ENCODE results near the gene KCNG4. TPM values are rescaled to one million over a fixed set of nuclear protein-coding genes. Genes with fewer than 3 reads are reported as not detected.

Gene KCNG4
- total and polyA plus RNA-seq, 11 donors = not detected

DNA sequence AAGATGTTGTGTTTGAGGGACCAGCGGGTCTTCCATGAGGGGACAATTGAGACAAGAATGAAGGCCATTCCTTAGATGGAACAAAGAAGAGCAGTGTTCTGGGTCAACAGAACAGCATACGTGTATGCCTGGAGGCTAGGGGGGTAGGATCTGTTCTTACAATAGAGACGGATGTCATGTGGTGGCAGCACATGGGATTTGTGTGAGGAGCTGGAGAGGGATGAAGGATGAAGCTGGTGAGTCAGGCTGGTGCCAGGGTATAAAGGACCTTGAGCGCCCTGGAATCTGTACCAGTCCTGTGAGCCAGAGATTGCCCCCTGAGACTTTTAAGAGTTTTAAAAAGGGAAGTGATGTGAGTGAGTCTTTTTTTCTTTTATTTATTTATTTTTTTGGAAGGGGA lies 32.1 kb upstream of the KCNG4 start:
- no peak for DNase-seq
- Histone ChIP-seq H3K27me3 (peaks cover 0 to 21% (median 0%) of the 10 kb centered on the region in 9 donors), H3K27ac (no peak overlapping the region), H3K36me3 (no peaks in the 10 kb centered on the region), H3K4me1 (no peaks in the 10 kb centered on the region), H3K4me3 (no peak overlapping the region), H3K9me3 (no peaks in the 10 kb centered on the region)
- ATAC-seq = no peak
- TF ChIP-seq, protein P1, sequence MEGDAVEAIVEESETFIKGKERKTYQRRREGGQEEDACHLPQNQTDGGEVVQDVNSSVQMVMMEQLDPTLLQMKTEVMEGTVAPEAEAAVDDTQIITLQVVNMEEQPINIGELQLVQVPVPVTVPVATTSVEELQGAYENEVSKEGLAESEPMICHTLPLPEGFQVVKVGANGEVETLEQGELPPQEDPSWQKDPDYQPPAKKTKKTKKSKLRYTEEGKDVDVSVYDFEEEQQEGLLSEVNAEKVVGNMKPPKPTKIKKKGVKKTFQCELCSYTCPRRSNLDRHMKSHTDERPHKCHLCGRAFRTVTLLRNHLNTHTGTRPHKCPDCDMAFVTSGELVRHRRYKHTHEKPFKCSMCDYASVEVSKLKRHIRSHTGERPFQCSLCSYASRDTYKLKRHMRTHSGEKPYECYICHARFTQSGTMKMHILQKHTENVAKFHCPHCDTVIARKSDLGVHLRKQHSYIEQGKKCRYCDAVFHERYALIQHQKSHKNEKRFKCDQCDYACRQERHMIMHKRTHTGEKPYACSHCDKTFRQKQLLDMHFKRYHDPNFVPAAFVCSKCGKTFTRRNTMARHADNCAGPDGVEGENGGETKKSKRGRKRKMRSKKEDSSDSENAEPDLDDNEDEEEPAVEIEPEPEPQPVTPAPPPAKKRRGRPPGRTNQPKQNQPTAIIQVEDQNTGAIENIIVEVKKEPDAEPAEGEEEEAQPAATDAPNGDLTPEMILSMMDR (IDR thresholded peaks at IDR 0.05) = no peak
- TF ChIP-seq POLR2A (IDR thresholded peaks at IDR 0.05) = no peak
- WGBS, 4 donors = 68 to 75% (median 70%) methylated on average over 4 of the region's 4 CpGs
- intact Hi-C loops (cut with DNase I) = loop anchor here in 1 of 10 donors (2.0 kb wide), 1 partner anchor 213 kb away; no protein-coding TSS in a partner anchor

DNA sequence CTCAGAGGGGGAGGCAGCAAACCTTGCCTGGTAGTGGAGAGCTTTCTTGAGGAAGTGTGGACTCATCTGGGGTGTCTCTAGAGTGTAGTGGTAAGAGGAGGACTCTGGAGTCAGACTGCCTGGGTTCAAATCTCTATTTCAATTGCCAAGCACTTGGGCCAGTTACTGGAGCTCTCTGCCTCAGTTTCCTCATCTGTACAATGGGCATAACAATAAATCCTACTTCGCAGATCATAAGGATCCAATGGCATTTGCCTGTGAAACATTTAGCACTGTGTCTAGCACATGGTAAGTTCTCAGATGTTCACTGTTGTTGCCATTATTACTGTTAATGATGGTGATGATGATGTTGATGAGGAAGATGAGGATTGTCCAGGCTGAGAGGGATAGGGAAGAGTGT lies 31.2 kb upstream of the KCNG4 start:
- Histone ChIP-seq H3K36me3 (no peaks in the 10 kb centered on the region), H3K27me3 (peaks cover 0 to 16% (median 0%) of the 10 kb centered on the region in 9 donors), H3K4me3 (no peak overlapping the region), H3K4me1 (no peaks in the 10 kb centered on the region), H3K27ac (no peak overlapping the region), H3K9me3 (no peaks in the 10 kb centered on the region)
- no peak for ATAC-seq
- no peak for DNase-seq
- WGBS, 4 donors = 57 to 82% (median 75%) methylated on average over 1 of the region's 1 CpG
- TF ChIP-seq POLR2A (IDR thresholded peaks at IDR 0.05) = no peak
- TF ChIP-seq, protein P1 (IDR thresholded peaks at IDR 0.05) = no peak
- intact Hi-C loops (cut with DNase I) = no loop called here

DNA sequence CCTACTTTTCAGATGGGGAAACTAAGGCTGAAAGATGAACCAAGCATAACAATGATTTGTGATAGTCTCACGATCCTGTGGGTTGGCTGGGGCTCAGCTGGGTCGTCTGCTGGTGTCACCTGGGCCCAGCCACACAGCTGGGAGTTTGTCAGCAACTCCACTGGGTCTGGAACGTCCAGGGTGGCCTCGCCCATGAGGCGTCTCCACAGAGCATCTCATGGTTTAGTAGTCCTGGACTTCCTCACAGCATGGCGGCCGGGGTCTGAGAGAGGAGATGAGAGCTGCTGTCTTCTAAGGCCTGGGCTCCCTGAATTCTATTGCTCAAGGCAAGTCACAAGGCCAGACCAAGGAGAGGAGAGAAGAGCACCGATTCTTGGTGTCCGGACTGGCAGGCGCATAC lies 30.7 kb upstream of the KCNG4 start:
- no peak for DNase-seq
- TF ChIP-seq, protein P1 (IDR thresholded peaks at IDR 0.05) = no peak
- TF ChIP-seq POLR2A (IDR thresholded peaks at IDR 0.05) = no peak
- H3K4me1 ChIP-seq = no peaks in the 10 kb centered on the region
- no peak overlapping the region for H3K4me3 ChIP-seq
- no peaks in the 10 kb centered on the region for H3K9me3 ChIP-seq
- H3K27ac ChIP-seq = no peak overlapping the region
- H3K36me3 ChIP-seq = no peaks in the 10 kb centered on the region
- intact Hi-C loops (cut with DNase I) = no loop called here
- ATAC-seq = no peak
- WGBS, 4 donors = 73 to 85% (median 84%) methylated on average over 10 of the region's 10 CpGs
- H3K27me3 ChIP-seq = peaks cover 0 to 16% (median 0%) of the 10 kb centered on the region in 9 donors

DNA sequence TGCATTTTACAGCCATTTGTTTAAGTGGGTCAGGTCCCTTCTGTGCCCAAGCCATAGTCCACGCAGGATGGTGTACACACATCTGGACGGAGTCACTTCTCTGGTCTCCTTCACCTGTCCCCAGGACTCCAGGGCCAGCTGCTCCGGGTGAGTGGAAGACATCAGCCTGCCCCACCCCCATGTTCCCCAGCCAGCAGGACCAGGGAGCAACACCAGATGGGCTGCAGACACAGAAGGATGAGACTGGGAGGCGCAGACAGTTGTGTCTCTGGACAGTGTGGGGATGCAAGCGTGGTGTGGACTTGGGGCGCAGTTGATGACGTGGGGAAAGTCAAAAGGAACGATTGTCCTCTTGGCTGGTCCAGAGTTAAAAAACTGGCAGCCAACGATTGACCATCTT lies 30.3 kb upstream of the KCNG4 start:
- no peak for TF ChIP-seq POLR2A (IDR thresholded peaks at IDR 0.05)
- TF ChIP-seq, protein P1 (IDR thresholded peaks at IDR 0.05) = no peak
- Histone ChIP-seq H3K27ac (no peak overlapping the region), H3K4me3 (no peak overlapping the region), H3K36me3 (no peaks in the 10 kb centered on the region), H3K4me1 (no peaks in the 10 kb centered on the region), H3K9me3 (no peaks in the 10 kb centered on the region), H3K27me3 (peaks cover 0 to 16% (median 0%) of the 10 kb centered on the region in 9 donors)
- no peak for DNase-seq
- intact Hi-C loops (cut with DNase I) = no loop called here
- no peak for ATAC-seq
- 83 to 89% (median 84%) methylated on average over 9 of the region's 9 CpGs for WGBS, 4 donors
